OCI-LY1 (cell line): Measurements from ENCODE around the gene FMO3.

ENCODE experiments used
- EZH2 ChIP-seq: fragments of 200-600 bp; sonication (generic), shearing (Covaris generic); IDR thresholded peaks from 2 replicates; pipeline ENCODE4 v1.8.0; 2017; ENCODE audit warnings: borderline replicate concordance, mixed run types, mild to moderate bottlenecking, antibody characterized with exemption, low read length, moderate library complexity, mixed read lengths
- TF ChIP-seq, protein P1 (sequence below): fragments of 200-600 bp; sonication (generic), shearing (Covaris generic); IDR thresholded peaks from 2 replicates; pipeline ENCODE4 v1.5.1; 2017; ENCODE audit warnings: mild to moderate bottlenecking, antibody characterized with exemption, low read length, moderate library complexity, mixed read lengths

DNA sequence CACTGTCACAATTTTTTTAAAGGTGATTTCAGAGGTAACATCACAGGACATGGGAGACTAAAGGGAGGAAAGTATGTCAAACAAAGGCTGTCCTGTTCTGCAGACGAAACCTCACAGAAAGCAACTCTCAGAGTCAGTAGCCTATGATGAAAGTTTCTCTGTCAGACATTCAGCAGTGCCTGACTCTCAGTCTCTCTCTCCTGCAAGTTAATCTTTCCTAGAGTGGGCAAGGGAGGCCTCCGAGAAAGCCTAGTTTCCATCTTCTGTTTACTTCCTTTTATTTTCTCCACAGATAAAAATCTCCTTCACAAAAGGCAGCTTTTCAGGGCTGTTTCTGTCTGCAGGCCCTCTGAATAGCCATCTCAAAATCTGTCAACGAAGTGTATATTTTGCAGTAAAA lies 69.5 kb downstream of the FMO3 start:
- TF ChIP-seq, protein P1, sequence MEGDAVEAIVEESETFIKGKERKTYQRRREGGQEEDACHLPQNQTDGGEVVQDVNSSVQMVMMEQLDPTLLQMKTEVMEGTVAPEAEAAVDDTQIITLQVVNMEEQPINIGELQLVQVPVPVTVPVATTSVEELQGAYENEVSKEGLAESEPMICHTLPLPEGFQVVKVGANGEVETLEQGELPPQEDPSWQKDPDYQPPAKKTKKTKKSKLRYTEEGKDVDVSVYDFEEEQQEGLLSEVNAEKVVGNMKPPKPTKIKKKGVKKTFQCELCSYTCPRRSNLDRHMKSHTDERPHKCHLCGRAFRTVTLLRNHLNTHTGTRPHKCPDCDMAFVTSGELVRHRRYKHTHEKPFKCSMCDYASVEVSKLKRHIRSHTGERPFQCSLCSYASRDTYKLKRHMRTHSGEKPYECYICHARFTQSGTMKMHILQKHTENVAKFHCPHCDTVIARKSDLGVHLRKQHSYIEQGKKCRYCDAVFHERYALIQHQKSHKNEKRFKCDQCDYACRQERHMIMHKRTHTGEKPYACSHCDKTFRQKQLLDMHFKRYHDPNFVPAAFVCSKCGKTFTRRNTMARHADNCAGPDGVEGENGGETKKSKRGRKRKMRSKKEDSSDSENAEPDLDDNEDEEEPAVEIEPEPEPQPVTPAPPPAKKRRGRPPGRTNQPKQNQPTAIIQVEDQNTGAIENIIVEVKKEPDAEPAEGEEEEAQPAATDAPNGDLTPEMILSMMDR: no peak
- TF ChIP-seq EZH2: no peak
